Esophagus squamous epithelium (tissue), 5 donors: ENCODE data around the gene RNF26. TPM values are rescaled to one million over a fixed set of nuclear protein-coding genes. Genes with fewer than 3 reads are reported as not detected.

Source experiments
- DNase-seq: peaks from one replicate; lab custom pipeline; 2025; lab: John Stamatoyannopoulos, UW
- H3K27ac ChIP-seq, 4 donors: fragments of 200-600 bp; sonication (generic); one replicate each; pipeline ENCODE4 v1.5.1; 2016 to 2019; ENCODE audit warnings: mild to moderate bottlenecking in 1 of 4
- H3K27me3 ChIP-seq, 4 donors: fragments of 200-600 bp; sonication (generic); 1 replicate in 3 of 4; 2 replicates in 1 of 4; pipeline versions ENCODE4 v1.5.1 to v1.6.0; 2017 to 2021; ENCODE audit warnings: antibody characterized with exemption in 1 of 4
- H3K36me3 ChIP-seq, 3 donors: fragments of 200-600 bp; sonication (generic); one replicate each; pipeline ENCODE4 v1.5.1; 2016 to 2019
- H3K4me1 ChIP-seq, 3 donors: fragments of 200-600 bp; sonication (generic); one replicate each; pipeline ENCODE4 v1.5.1; 2017 to 2019
- H3K4me3 ChIP-seq, 4 donors: fragments of 200-600 bp; sonication (generic); 1 replicate in 3 of 4; 2 replicates in 1 of 4; pipeline ENCODE4 v1.5.1; 2016 to 2019; ENCODE audit warnings: mild to moderate bottlenecking in 2 of 4, moderate library complexity in 1 of 4
- H3K9me3 ChIP-seq, 3 donors: fragments of 200-600 bp; sonication (generic); one replicate each; pipeline ENCODE4 v1.5.1; 2016 to 2019
- CTCF ChIP-seq, 6 experiments: fragments of 450-650 bp in 4 of 6; fragments of 200-600 bp in 2 of 6; sonication (generic) in 2 of 6; IDR thresholded peaks; one replicate each; pipeline ENCODE4 v1.5.1; 2016 to 2019; ENCODE audit warnings: antibody characterized with exemption in 6 of 6, mild to moderate bottlenecking in 4 of 6, moderate library complexity in 4 of 6
- POLR2A ChIP-seq, 4 donors: fragments of 450-650 bp; IDR thresholded peaks; one replicate each; pipeline ENCODE4 v1.6.1; 2017; ENCODE audit warnings: antibody characterized with exemption in 4 of 4, mild to moderate bottlenecking in 4 of 4, moderate library complexity in 3 of 4
- WGBS, 2 donors: methylation state at CpG; one replicate each; pipeline ENCODE4 v1.1.5; 2018; 5-methylcytosine and 5-hydroxymethylcytosine counted together
- intact Hi-C: fragments of 100-400 bp; cut with DNase I; formaldehyde crosslinking; loops from one replicate; pipeline ENCODE4 v1.15.0; 2022
- total RNA-seq, 4 donors: library from RNA; depleted of rRNA; stranded (reverse); fragments of >200 nt; gene quantifications; one replicate each; pipeline ENCODE4 v1.1.0, GENCODE V29; 2016
- donor health status: DM: yes; HTN: yes; CAD: no.

The RNF26 gene
- total RNA-seq, 4 donors from 2014 or later = 10.5 to 17.9 (median 12.2) TPM

- WGBS, 2 donors = 43 to 77% methylated on average over 3 to 6 of the region's 11 CpGs
- DNase-seq = no peak
- intact Hi-C loops = no loop called here
Observed at GRCh38 chr11:119338965-119339588, 4.8 kb downstream of the RNF26 start.

GRCh38 chr11:119339589-119340334, 5.4 kb downstream of the RNF26 start:
- Histone ChIP-seq H3K27me3 (peaks cover 0 to 43% (median 0%) of the 10 kb centered on the region in 4 donors), H3K36me3 (peaks cover 0 to 18% (median 0%) of the 10 kb centered on the region in 3 donors), H3K4me1 (peaks cover 42 to 74% (median 51%) of the 10 kb centered on the region in 3 donors), H3K9me3 (no peaks in the 10 kb centered on the region), H3K4me3 (peak overlapping the region; percentile 36 to 74 (median 60)), H3K27ac (peak overlapping the region; percentile 74 to 92 (median 90))
- intact Hi-C loops = no loop called here
- WGBS, 2 donors = 9 to 47% methylated on average over 6 to 12 of the region's 86 CpGs
- TF ChIP-seq CTCF (IDR thresholded peaks at IDR 0.05) = peak; percentile 69 to 85 (median 81)
- peak in 1 of 4 donors; percentile 40 for TF ChIP-seq POLR2A (IDR thresholded peaks at IDR 0.05)
- DNase-seq = no peak

More at GRCh38 chr11:119338965-119339588, 4.8 kb downstream of the RNF26 start:
- peak overlapping the region; percentile 74 to 92 (median 90) for H3K27ac ChIP-seq
- H3K4me3 ChIP-seq = peak overlapping the region; percentile 36 to 74 (median 60)
- TF ChIP-seq CTCF (IDR thresholded peaks at IDR 0.05) (no peak), POLR2A (IDR thresholded peaks at IDR 0.05) (no peak)
- peaks cover 42 to 76% (median 52%) of the 10 kb centered on the region in 3 donors for H3K4me1 ChIP-seq
- H3K9me3 ChIP-seq = no peaks in the 10 kb centered on the region
- peaks cover 0 to 43% (median 0%) of the 10 kb centered on the region in 4 donors for H3K27me3 ChIP-seq
- peaks cover 0 to 18% (median 0%) of the 10 kb centered on the region in 3 donors for H3K36me3 ChIP-seq

GRCh38 chr11:119340335-119341221, 6.3 kb downstream of the RNF26 start, which contains the start of gene C1QTNF5:
Gene C1QTNF5 (minus strand): TSS chr11:119340883. CDS start chr11:119340397, 486 bp downstream.
- Histone ChIP-seq H3K4me3 (peak within 1 kb of the TSS; percentile 36 to 74 (median 60)), H3K27ac (peak within 1 kb of the TSS; percentile 74 to 92 (median 90)), H3K27me3 (peaks cover 0 to 43% (median 0%) of the 10 kb centered on the region in 4 donors), H3K9me3 (no peaks in the 10 kb centered on the region), H3K36me3 (peaks cover 0 to 17% (median 0%) of the 10 kb centered on the region in 3 donors), H3K4me1 (peaks cover 35 to 66% (median 44%) of the 10 kb centered on the region in 3 donors)
- DNase-seq = no peak
- intact Hi-C loops = no loop called here
- 10 to 12% methylated on average over 11 to 13 of the region's 53 CpGs for WGBS, 2 donors
- peak in 1 of 4 donors; percentile 25 for TF ChIP-seq POLR2A (IDR thresholded peaks at IDR 0.05)
- no peak for TF ChIP-seq CTCF (IDR thresholded peaks at IDR 0.05)

GRCh38 chr11:119341222-119342022, 7.1 kb downstream of the RNF26 start:
- peak overlapping the region in 3 of 4 donors; percentile 56 to 74 (median 63) for H3K4me3 ChIP-seq

More at GRCh38 chr11:119341222-119342022, 7.1 kb downstream of the RNF26 start:
- peaks cover 0 to 48% (median 0%) of the 10 kb centered on the region in 4 donors for H3K27me3 ChIP-seq
- no peak for DNase-seq
- TF ChIP-seq CTCF (IDR thresholded peaks at IDR 0.05) (no peak), POLR2A (IDR thresholded peaks at IDR 0.05) (no peak)
- H3K27ac ChIP-seq = peak overlapping the region in 3 of 4 donors; percentile 89 to 92 (median 91)
- H3K9me3 ChIP-seq = no peaks in the 10 kb centered on the region
- H3K4me1 ChIP-seq = peaks cover 32 to 58% (median 44%) of the 10 kb centered on the region in 3 donors
- H3K36me3 ChIP-seq = peaks cover 0 to 8% (median 0%) of the 10 kb centered on the region in 3 donors
- intact Hi-C loops = no loop called here
- 36 to 37% methylated on average over 6 to 8 of the region's 16 CpGs for WGBS, 2 donors
